ENCODE results near the gene SRC. TPM values are rescaled to one million over a fixed set of nuclear protein-coding genes. Genes with fewer than 3 reads are reported as not detected.
A peak's percentile ranks its signal among the peaks of the same experiment; 100 is the strongest.

The SRC gene
- total RNA-seq, 1 donor from 2014 or later, result 15.4 TPM

DNA sequence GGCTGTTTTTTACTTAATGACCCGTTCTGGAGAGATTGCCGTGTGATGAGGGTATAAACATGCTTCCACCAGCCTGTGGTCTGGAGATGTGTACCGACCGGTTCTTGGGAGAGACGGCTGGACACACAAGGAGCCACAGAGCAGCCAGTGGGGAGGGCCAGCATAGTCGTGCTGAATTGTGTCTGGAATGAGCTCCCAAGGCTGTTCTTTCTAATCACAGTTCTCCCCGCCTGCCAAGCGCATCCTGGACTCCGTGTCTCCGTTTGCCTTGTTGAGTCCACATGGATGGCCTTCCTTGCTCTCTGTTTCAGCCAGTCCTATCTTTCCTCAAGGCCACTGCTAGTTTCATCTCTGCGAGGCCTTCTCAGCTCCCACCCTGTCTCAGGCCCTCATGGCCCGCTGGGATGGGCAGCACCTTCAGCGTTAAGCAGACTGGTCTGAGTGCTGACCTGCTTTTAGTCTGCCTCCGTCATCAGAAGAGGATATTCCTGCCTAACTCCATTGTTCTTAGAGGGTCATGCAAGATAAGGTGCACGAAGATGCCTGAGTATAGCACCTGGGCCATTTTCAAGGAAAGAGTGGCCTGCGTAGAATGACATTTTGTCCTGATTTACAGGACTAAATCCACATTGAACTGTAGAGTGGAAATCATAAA, 35.9 kb upstream of the SRC start:
- Mint-ChIP-seq H3K4me1 (peaks cover 39% of the 10 kb centered on the region), H3K27ac (peak overlapping the region; percentile 72), H3K36me3 (peaks cover 18% of the 10 kb centered on the region), H3K9me3 (no peaks in the 10 kb centered on the region), H3K27me3 (ENCODE audit: insufficient read depth, low read depth) (peaks cover 9% of the 10 kb centered on the region), H3K4me3 (no peak overlapping the region)
- Histone ChIP-seq H3K4me3 (no peak overlapping the region), H3K27ac (no peak overlapping the region), H3K79me2 (ENCODE audit: low read depth) (peaks cover 32% of the 10 kb centered on the region), H3F3A (ENCODE audit: low read depth) (no peaks in the 10 kb centered on the region), H3K9me3 (ENCODE audit: low read depth) (no peaks in the 10 kb centered on the region), H3K9ac (peak overlapping the region; percentile 32), H3K4me2 (no peak overlapping the region), H2AFZ (replicated peaks) (no peak overlapping the region), H3K27me3 (no peaks in the 10 kb centered on the region), H4K20me1 (ENCODE audit: low read depth) (peaks cover 12% of the 10 kb centered on the region), H3K36me3 (no peaks in the 10 kb centered on the region), H3K4me1 (peaks cover 36% of the 10 kb centered on the region)
- no peak for DNase-seq (ENCODE audit: low spot score)
- TF ChIP-seq EZH2 (IDR thresholded peaks at IDR 0.05) (no peak), EZH2phosphoT487 (IDR thresholded peaks at IDR 0.05) (no peak), CTCF (IDR thresholded peaks at IDR 0.05) (no peak)

DNA sequence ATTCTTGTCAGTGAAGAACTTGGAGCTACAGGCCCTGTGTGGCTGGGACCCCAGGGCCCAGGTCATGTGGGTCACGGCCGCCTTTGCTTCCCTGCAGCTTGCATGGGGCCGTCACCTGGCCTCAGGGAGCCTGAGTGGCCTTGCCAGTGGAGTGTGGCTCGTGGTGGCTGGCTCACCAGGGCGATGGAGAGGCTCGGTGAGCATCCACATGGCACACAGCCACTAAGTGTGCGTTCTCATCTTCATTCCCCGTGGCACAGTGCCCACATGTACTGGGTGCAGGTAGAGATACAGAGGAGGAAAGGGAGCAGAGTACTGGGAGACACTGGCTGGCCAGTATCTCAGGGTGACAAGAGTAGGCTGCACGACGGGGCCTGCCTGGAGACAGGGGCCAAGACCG, 35.0 kb upstream of the SRC start:
- Mint-ChIP-seq H3K27me3 (ENCODE audit: insufficient read depth, low read depth) (peaks cover 9% of the 10 kb centered on the region), H3K27ac (peak overlapping the region; percentile 42), H3K36me3 (peaks cover 18% of the 10 kb centered on the region), H3K4me3 (no peak overlapping the region), H3K9me3 (no peaks in the 10 kb centered on the region), H3K4me1 (peaks cover 40% of the 10 kb centered on the region)
- H3K4me3 ChIP-seq, result no peak overlapping the region
- no peak for DNase-seq (ENCODE audit: low spot score)
- H3K36me3 ChIP-seq, result no peaks in the 10 kb centered on the region
- peaks cover 12% of the 10 kb centered on the region for H4K20me1 ChIP-seq (ENCODE audit: low read depth)
- no peaks in the 10 kb centered on the region for H3F3A ChIP-seq (ENCODE audit: low read depth)
- H3K9ac ChIP-seq, result peak overlapping the region; percentile 20
- H3K79me2 ChIP-seq (ENCODE audit: low read depth), result peaks cover 30% of the 10 kb centered on the region
- no peak for TF ChIP-seq CTCF (IDR thresholded peaks at IDR 0.05)
- TF ChIP-seq EZH2phosphoT487 (IDR thresholded peaks at IDR 0.05), result no peak
- TF ChIP-seq EZH2 (IDR thresholded peaks at IDR 0.05), result no peak
- no peak overlapping the region for H3K27ac ChIP-seq
- H3K4me1 ChIP-seq, result peaks cover 31% of the 10 kb centered on the region
- H3K4me2 ChIP-seq, result no peak overlapping the region
- no peak overlapping the region for H2AFZ ChIP-seq (replicated peaks)
- H3K27me3 ChIP-seq, result no peaks in the 10 kb centered on the region
- no peaks in the 10 kb centered on the region for H3K9me3 ChIP-seq (ENCODE audit: low read depth)

DNA sequence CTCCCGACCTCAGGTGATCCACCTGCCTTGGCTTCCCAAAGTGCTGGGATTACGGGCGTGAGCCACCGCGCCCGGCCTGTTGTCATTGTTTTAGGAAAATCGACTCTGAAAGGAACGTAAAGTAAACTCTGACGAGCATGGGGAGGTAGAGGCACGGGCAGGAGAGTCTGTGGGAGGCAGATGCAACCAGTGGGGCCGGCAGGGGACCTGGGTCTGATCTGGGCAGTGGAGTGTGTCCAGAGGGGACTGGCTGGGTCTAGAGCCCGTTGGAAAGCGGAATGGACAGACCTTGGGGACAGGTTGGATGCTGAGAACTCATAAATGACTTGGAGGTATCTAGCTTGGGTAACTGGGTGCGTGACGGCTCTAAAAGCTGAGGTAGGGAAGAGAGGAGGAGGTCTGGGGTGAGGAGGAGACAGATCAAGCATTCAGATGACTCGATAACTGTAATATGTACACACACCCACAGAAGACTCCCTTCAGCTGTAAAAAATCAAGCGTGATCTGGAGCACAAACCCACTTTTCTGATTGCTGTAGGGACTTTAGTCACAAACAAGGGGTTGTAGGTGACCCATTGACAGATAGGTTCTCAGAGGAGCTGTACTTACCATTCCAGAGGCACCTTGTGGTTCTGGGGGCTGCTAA, 34.1 kb upstream of the SRC start:
- H3K36me3 Mint-ChIP-seq, result peaks cover 25% of the 10 kb centered on the region
- no peaks in the 10 kb centered on the region for H3K36me3 ChIP-seq
- H3K9ac ChIP-seq, result no peak overlapping the region
- H4K20me1 ChIP-seq (ENCODE audit: low read depth), result peaks cover 12% of the 10 kb centered on the region
- no peak for DNase-seq (ENCODE audit: low spot score)
- H3K27me3 ChIP-seq, result no peaks in the 10 kb centered on the region
- no peaks in the 10 kb centered on the region for H3K9me3 ChIP-seq (ENCODE audit: low read depth)
- H3K9me3 Mint-ChIP-seq, result no peaks in the 10 kb centered on the region
- H3K27ac ChIP-seq, result no peak overlapping the region
- no peak overlapping the region for H2AFZ ChIP-seq (replicated peaks)
- H3K4me3 Mint-ChIP-seq, result no peak overlapping the region
- H3K79me2 ChIP-seq (ENCODE audit: low read depth), result peaks cover 30% of the 10 kb centered on the region
- H3F3A ChIP-seq (ENCODE audit: low read depth), result no peaks in the 10 kb centered on the region
- peaks cover 44% of the 10 kb centered on the region for H3K4me1 Mint-ChIP-seq
- TF ChIP-seq EZH2 (IDR thresholded peaks at IDR 0.05) (no peak), CTCF (IDR thresholded peaks at IDR 0.05) (no peak)
- no peak overlapping the region for H3K4me2 ChIP-seq
- no peak overlapping the region for H3K4me3 ChIP-seq
- H3K27ac Mint-ChIP-seq, result peak overlapping the region; percentile 62
- H3K4me1 ChIP-seq, result peaks cover 30% of the 10 kb centered on the region
- peaks cover 9% of the 10 kb centered on the region for H3K27me3 Mint-ChIP-seq (ENCODE audit: insufficient read depth, low read depth)
